Natural killer cell (primary cell): ENCODE measurements around the gene CASP8. TPM values are rescaled to one million over a fixed set of nuclear protein-coding genes. Genes with fewer than 3 reads are reported as not detected.
A peak's percentile ranks its signal among the peaks of the same experiment; 100 is the strongest.
"Not testable (repeated sequence)": the region's sequence is repeated elsewhere in the genome, so short reads cannot be mapped to it uniquely, and the experiment has no call there.

Experiments used
- ATAC-seq, 3 donors: fragments of 150-1000 bp in 2 of 3; fragments of 200-7000 bp in 1 of 3; cut with Tn5 transposase; 1 replicate in 1 of 3; 2 replicates in 2 of 3; pipeline ENCODE4 v1.10.0; 2021; ENCODE audit warnings: mild to moderate bottlenecking in 2 of 3, moderate library complexity in 2 of 3
- DNase-seq, 2 donors: peaks; one replicate each; pipeline versions ENCODE4 v3.0.0 to v3.0.0-alpha.2; 2013 to 2021; ENCODE audit warnings: mixed read lengths in 1 of 2
- H3K27ac ChIP-seq: one replicate; pipeline ENCODE4 v1.5.1; 2013; ENCODE audit warnings: mild to moderate bottlenecking, low read length
- H3K27me3 ChIP-seq: one replicate; pipeline ENCODE4 v1.6.1; 2013; ENCODE audit warnings: low read length; ENCODE audit not compliant: control insufficient read depth, insufficient read depth
- H3K36me3 ChIP-seq: one replicate; pipeline ENCODE4 v1.6.1; 2013; ENCODE audit warnings: low read length; ENCODE audit not compliant: control insufficient read depth, insufficient read depth
- H3K4me1 ChIP-seq: one replicate; pipeline ENCODE4 v1.6.1; 2013; ENCODE audit warnings: low read length; ENCODE audit not compliant: control insufficient read depth, insufficient read depth
- H3K4me3 ChIP-seq: one replicate; pipeline ENCODE4 v1.5.1; 2013; ENCODE audit warnings: low read length
- H3K9me3 ChIP-seq: one replicate; pipeline ENCODE4 v1.6.1; 2013; ENCODE audit warnings: low read length; ENCODE audit not compliant: control insufficient read depth, insufficient read depth
- H3K27ac Mint-ChIP-seq, 2 donors: one replicate each; pipeline ENCODE4 v1.8.0; 2022; ENCODE audit warnings: mild to moderate bottlenecking in 2 of 2, mixed read lengths in 2 of 2, moderate library complexity in 1 of 2
- H3K27me3 Mint-ChIP-seq, 2 donors: one replicate each; pipeline ENCODE4 v1.8.0; 2022; ENCODE audit warnings: low read depth in 2 of 2, mixed read lengths in 2 of 2
- H3K36me3 Mint-ChIP-seq: one replicate; pipeline ENCODE4 v1.8.0; 2022; ENCODE audit warnings: mixed read lengths
- H3K4me1 Mint-ChIP-seq, 2 donors: one replicate each; pipeline ENCODE4 v1.8.0; 2022; ENCODE audit warnings: mixed read lengths in 2 of 2
- H3K4me3 Mint-ChIP-seq: one replicate; pipeline ENCODE4 v1.8.0; 2022; ENCODE audit warnings: mild to moderate bottlenecking, moderate library complexity, mixed read lengths
- H3K9me3 Mint-ChIP-seq, 2 donors: one replicate each; pipeline ENCODE4 v1.8.0; 2022; ENCODE audit warnings: mixed read lengths in 2 of 2
- WGBS: methylation state at CpG from one replicate; pipeline ENCODE4 v1.1.7; 2013; ENCODE audit warnings: missing lambda C conversion rate; ENCODE audit not compliant: insufficient coverage; 5-methylcytosine and 5-hydroxymethylcytosine counted together
- intact Hi-C: fragments of 100-400 bp; cut with micrococcal nuclease; formaldehyde crosslinking; loops from one replicate; pipeline ENCODE4 v1.14.2; 2022
- total RNA-seq, 4 donors: library from RNA; stranded (reverse); fragments of 120-200 nt in 1 of 4; gene quantifications; one replicate each; pipeline versions ENCODE4 v1.2.3 to v1.2.4, GENCODE V29; 2013 to 2022
- TF ChIP-seq, protein P1 (sequence below): fragments of 200-600 bp; IDR thresholded peaks from one replicate; pipeline ENCODE4 v1.8.0; 2022; ENCODE audit warnings: antibody characterized with exemption

CASP8 gene
- total RNA-seq, 3 donors from 2014 or later (not counting 1 experiment from before 2014, with no cell fraction given): 218 to 404 (median 347) TPM

GRCh38 chr2:201298462-201299052, 38.2 kb downstream of the CASP8 start:
- 62% methylated on average over 2 of the region's 3 CpGs for WGBS
- intact Hi-C loops: no loop called here
- H3K4me3 Mint-ChIP-seq: no peak overlapping the region

GRCh38 chr2:201299929-201300328, 39.6 kb downstream of the CASP8 start:
- H3K36me3 ChIP-seq, H3K4me3 ChIP-seq, H3K27me3 ChIP-seq, H3K27ac Mint-ChIP-seq, DNase-seq, ATAC-seq, H3K27ac ChIP-seq, H3K4me1 ChIP-seq, H3K4me1 Mint-ChIP-seq, H3K27me3 Mint-ChIP-seq, H3K4me3 Mint-ChIP-seq, intact Hi-C loops: not testable (repeated sequence)
- H3K9me3 ChIP-seq: peaks cover 12% of the 10 kb centered on the region
- WGBS: over 99% methylated on average over 11 of the region's 11 CpGs
- Mint-ChIP-seq H3K9me3 (peaks cover 13 to 24% of the 10 kb centered on the region in 2 donors), H3K36me3 (peaks cover 22% of the 10 kb centered on the region)

More at GRCh38 chr2:201298462-201299052, 38.2 kb downstream of the CASP8 start:
- H3K27ac ChIP-seq: no peak overlapping the region
- no peaks in the 10 kb centered on the region for H3K27me3 ChIP-seq
- DNase-seq (no peak), ATAC-seq (no peak)
- H3K27me3 Mint-ChIP-seq: no peaks in the 10 kb centered on the region
- H3K27ac Mint-ChIP-seq: peak overlapping the region in 1 of 2 donors; percentile 25
- H3K9me3 ChIP-seq: peaks cover 12% of the 10 kb centered on the region
- peaks cover 0 to 6% of the 10 kb centered on the region in 2 donors for H3K4me1 Mint-ChIP-seq
- H3K4me1 ChIP-seq: no peaks in the 10 kb centered on the region
- TF ChIP-seq, protein P1, sequence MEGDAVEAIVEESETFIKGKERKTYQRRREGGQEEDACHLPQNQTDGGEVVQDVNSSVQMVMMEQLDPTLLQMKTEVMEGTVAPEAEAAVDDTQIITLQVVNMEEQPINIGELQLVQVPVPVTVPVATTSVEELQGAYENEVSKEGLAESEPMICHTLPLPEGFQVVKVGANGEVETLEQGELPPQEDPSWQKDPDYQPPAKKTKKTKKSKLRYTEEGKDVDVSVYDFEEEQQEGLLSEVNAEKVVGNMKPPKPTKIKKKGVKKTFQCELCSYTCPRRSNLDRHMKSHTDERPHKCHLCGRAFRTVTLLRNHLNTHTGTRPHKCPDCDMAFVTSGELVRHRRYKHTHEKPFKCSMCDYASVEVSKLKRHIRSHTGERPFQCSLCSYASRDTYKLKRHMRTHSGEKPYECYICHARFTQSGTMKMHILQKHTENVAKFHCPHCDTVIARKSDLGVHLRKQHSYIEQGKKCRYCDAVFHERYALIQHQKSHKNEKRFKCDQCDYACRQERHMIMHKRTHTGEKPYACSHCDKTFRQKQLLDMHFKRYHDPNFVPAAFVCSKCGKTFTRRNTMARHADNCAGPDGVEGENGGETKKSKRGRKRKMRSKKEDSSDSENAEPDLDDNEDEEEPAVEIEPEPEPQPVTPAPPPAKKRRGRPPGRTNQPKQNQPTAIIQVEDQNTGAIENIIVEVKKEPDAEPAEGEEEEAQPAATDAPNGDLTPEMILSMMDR: no peak
- H3K9me3 Mint-ChIP-seq: peaks cover 13 to 25% of the 10 kb centered on the region in 2 donors
- H3K36me3 ChIP-seq: no peaks in the 10 kb centered on the region
- peaks cover 21% of the 10 kb centered on the region for H3K36me3 Mint-ChIP-seq
- no peak overlapping the region for H3K4me3 ChIP-seq

- Histone ChIP-seq H3K9me3 (peaks cover 7% of the 10 kb centered on the region), H3K27ac (no peak overlapping the region), H3K4me1 (no peaks in the 10 kb centered on the region), H3K27me3 (no peaks in the 10 kb centered on the region), H3K4me3 (no peak overlapping the region), H3K36me3 (no peaks in the 10 kb centered on the region)
- 97% methylated on average over 3 of the region's 3 CpGs for WGBS
- TF ChIP-seq, protein P1: no peak
- Mint-ChIP-seq H3K36me3 (peaks cover 58% of the 10 kb centered on the region), H3K9me3 (peaks cover under 1 to 1% of the 10 kb centered on the region in 2 donors), H3K27me3 (no peaks in the 10 kb centered on the region), H3K4me1 (no peaks in the 10 kb centered on the region), H3K4me3 (no peak overlapping the region), H3K27ac (no peak overlapping the region)
- DNase-seq (no peak), ATAC-seq (no peak)
- intact Hi-C loops: no loop called here
These were observed 47.5 kb downstream of the CASP8 start for GRCh38 chr2:201307876-201308275.

GRCh38 chr2:201308914-201309313, 48.6 kb downstream of the CASP8 start:
- H3K27me3 Mint-ChIP-seq: no peaks in the 10 kb centered on the region
- peaks cover 53% of the 10 kb centered on the region for H3K36me3 Mint-ChIP-seq
- H3K27me3 ChIP-seq: no peaks in the 10 kb centered on the region
- peaks cover 11% of the 10 kb centered on the region for H3K9me3 ChIP-seq
- H3K4me3 Mint-ChIP-seq: no peak overlapping the region
- ATAC-seq (no peak), DNase-seq (no peak)
- no peaks in the 10 kb centered on the region for H3K4me1 Mint-ChIP-seq
- WGBS: 100% methylated on average over 3 of the region's 3 CpGs
- H3K36me3 ChIP-seq: no peaks in the 10 kb centered on the region
- TF ChIP-seq, protein P1: no peak
- H3K9me3 Mint-ChIP-seq: no peaks in the 10 kb centered on the region
- H3K4me3 ChIP-seq: no peak overlapping the region
- H3K27ac Mint-ChIP-seq: no peak overlapping the region
- intact Hi-C loops: no loop called here
- no peak overlapping the region for H3K27ac ChIP-seq
- no peaks in the 10 kb centered on the region for H3K4me1 ChIP-seq
